Nephron progenitor cell (in vitro differentiated cells): Measurements from ENCODE around the gene CECR2.
A peak's percentile ranks its signal among the peaks of the same experiment; 100 is the strongest.
"Not testable (repeated sequence)": the region's sequence is repeated elsewhere in the genome, so short reads cannot be mapped to it uniquely, and the experiment has no call there.

Source experiments
- DNase-seq: peaks from one replicate; pipeline ENCODE4 v3.0.0; 2021
- H3K27ac Mint-ChIP-seq: 2 replicates; pipeline ENCODE4 v1.8.0; 2021; ENCODE audit warnings: mild to moderate bottlenecking, moderate library complexity, mixed read lengths
- H3K27me3 Mint-ChIP-seq: 2 replicates; pipeline ENCODE4 v1.8.0; 2021; ENCODE audit warnings: mild to moderate bottlenecking, low read depth, mixed read lengths; ENCODE audit not compliant: poor library complexity
- H3K36me3 Mint-ChIP-seq: 2 replicates; pipeline ENCODE4 v1.8.0; 2021; ENCODE audit warnings: low read depth, mixed read lengths
- H3K4me1 Mint-ChIP-seq: 2 replicates; pipeline ENCODE4 v1.8.0; 2021; ENCODE audit warnings: mixed read lengths
- H3K4me3 Mint-ChIP-seq: 2 replicates; pipeline ENCODE4 v1.8.0; 2021; ENCODE audit warnings: mild to moderate bottlenecking, moderate library complexity, mixed read lengths
- H3K9me3 Mint-ChIP-seq: 2 replicates; pipeline ENCODE4 v1.8.0; 2021; ENCODE audit warnings: mild to moderate bottlenecking, moderate library complexity, mixed read lengths
- TF ChIP-seq, protein P1 (sequence below): fragments of 200-600 bp; sonication (generic); IDR thresholded peaks from 2 replicates; pipeline ENCODE4 v1.5.0; 2021; ENCODE audit warnings: antibody characterized with exemption

CECR2 gene

DNA sequence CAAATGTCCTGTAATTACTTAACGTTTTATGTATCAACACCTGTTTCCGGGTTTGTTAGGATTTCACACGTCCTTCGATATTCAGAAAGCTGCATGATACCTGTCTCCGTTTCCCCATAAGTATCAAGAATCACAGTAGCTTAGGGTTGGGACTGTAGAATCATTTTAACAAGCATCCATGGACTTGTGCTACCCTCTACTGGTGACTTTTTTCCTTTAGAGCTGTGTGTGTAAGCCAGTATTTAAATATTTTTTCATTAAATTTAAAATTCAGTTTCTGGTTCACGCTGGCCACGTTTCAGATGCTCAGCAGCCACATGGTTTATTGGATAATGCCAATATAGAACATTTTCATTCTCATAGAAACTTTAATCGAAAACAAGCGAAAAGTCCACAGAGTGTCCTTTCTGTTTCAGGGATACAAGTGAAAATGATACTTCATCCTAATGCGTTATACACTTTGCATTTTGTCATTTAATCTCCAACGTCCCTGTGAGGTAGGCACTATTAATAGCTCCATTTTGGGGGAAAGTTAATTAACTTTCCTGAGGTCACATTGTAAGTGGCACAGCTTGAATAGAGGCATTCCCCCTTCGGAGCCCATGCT is 132.5 kb downstream of the CECR2 start:
- TF ChIP-seq, protein P1, sequence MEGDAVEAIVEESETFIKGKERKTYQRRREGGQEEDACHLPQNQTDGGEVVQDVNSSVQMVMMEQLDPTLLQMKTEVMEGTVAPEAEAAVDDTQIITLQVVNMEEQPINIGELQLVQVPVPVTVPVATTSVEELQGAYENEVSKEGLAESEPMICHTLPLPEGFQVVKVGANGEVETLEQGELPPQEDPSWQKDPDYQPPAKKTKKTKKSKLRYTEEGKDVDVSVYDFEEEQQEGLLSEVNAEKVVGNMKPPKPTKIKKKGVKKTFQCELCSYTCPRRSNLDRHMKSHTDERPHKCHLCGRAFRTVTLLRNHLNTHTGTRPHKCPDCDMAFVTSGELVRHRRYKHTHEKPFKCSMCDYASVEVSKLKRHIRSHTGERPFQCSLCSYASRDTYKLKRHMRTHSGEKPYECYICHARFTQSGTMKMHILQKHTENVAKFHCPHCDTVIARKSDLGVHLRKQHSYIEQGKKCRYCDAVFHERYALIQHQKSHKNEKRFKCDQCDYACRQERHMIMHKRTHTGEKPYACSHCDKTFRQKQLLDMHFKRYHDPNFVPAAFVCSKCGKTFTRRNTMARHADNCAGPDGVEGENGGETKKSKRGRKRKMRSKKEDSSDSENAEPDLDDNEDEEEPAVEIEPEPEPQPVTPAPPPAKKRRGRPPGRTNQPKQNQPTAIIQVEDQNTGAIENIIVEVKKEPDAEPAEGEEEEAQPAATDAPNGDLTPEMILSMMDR, result peak; percentile 49
- H3K27me3 Mint-ChIP-seq, result no peaks in the 10 kb centered on the region
- no peak overlapping the region for H3K27ac Mint-ChIP-seq
- peaks cover 75% of the 10 kb centered on the region for H3K36me3 Mint-ChIP-seq
- no peaks in the 10 kb centered on the region for H3K4me1 Mint-ChIP-seq
- no peak for DNase-seq
- no peaks in the 10 kb centered on the region for H3K9me3 Mint-ChIP-seq
- H3K4me3 Mint-ChIP-seq, result no peak overlapping the region

DNA sequence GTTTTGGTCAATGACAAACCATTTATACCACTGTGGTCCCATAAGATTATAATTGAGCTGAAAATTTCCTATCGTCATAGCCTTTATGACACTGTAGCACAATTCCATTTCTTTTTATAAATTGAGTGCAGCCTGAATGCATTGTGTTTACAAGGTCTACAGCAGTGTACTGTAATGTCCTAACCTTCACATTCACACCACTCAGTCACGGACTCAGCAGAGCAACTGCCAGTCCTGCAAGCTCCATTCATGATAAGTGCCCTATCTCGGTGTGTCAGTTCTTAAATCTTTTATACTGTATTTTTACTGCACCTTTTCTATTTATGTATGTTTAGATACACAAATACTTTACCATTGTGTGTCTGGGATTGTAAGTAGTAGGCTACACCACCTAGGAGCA is 138.8 kb downstream of the CECR2 start:
- no peak for DNase-seq
- H3K9me3 Mint-ChIP-seq, result no peaks in the 10 kb centered on the region
- H3K27ac Mint-ChIP-seq, result no peak overlapping the region
- peaks cover 88% of the 10 kb centered on the region for H3K36me3 Mint-ChIP-seq
- TF ChIP-seq, protein P1, result no peak
- H3K4me1 Mint-ChIP-seq, result no peaks in the 10 kb centered on the region
- no peaks in the 10 kb centered on the region for H3K27me3 Mint-ChIP-seq
- no peak overlapping the region for H3K4me3 Mint-ChIP-seq

DNA sequence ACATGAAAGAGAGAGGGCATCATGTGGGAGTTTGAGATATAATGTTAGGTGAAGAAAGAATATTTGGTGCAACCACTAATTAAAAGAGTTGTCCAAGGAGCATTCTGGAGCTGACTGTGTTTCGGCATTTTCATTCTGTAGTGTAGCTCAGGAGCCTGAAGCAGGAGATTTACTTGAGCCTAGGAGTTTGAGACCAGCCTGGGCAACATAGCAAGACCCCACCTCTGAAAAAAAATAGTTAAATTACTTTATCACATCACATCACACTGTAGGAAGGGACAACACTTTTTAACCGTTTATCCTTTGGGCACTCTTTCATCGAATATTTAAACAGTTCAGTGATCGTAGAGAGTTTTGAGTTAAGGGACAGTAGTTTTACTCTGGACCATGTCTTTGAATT is 143.7 kb downstream of the CECR2 start:
- no peaks in the 10 kb centered on the region for H3K27me3 Mint-ChIP-seq
- TF ChIP-seq, protein P1, result no peak
- H3K27ac Mint-ChIP-seq, result no peak overlapping the region
- peaks cover 11% of the 10 kb centered on the region for H3K4me1 Mint-ChIP-seq
- DNase-seq, result no peak
- no peaks in the 10 kb centered on the region for H3K9me3 Mint-ChIP-seq
- no peak overlapping the region for H3K4me3 Mint-ChIP-seq
- peaks cover 87% of the 10 kb centered on the region for H3K36me3 Mint-ChIP-seq

DNA sequence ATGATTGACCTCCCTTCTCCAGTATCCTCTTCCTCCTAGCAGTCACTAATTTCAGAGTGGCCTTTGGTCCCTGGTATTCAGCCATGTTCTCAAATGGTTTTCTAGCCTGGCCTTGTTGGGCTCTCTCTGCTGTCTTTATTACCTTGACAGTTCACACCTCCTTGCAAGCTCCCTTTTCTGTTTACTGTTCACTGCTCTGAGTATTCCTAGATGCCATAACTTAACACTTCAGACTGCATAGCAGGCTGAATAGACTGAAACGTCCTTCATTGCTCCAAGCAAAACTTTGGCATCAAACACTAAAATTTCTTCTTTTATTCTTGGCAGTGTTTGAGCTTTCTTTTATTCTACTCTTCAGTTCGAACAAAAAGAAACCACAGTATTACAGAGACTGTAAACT is 144.4 kb downstream of the CECR2 start:
- Mint-ChIP-seq H3K4me3 (no peak overlapping the region), H3K9me3 (no peaks in the 10 kb centered on the region), H3K36me3 (peaks cover 87% of the 10 kb centered on the region), H3K27me3 (no peaks in the 10 kb centered on the region), H3K4me1 (peaks cover 11% of the 10 kb centered on the region), H3K27ac (peak overlapping the region; percentile 60)
- DNase-seq, result no peak
- TF ChIP-seq, protein P1, result no peak

DNA sequence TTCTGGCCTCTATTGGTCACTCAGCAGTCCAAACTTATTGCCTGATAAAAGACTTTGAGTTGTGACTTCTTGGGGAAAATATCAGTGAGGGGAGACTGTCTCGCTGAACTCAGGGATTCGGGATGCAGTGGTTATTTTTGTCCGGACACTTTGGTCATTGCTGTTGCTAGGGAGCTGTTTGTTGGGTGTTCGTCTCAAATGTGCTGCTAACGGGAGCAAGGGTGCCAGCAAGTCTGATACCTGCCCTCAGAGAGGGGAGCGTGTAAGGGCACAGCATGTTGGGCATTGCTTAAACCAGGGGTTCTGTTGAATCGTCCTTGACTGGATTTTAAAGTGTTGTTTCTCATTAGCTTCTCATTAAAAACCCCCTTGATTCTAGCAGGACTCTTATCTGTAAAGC is 144.8 kb downstream of the CECR2 start:
- no peaks in the 10 kb centered on the region for H3K27me3 Mint-ChIP-seq
- H3K4me3 Mint-ChIP-seq, result no peak overlapping the region
- TF ChIP-seq, protein P1, result no peak
- H3K9me3 Mint-ChIP-seq, result no peaks in the 10 kb centered on the region
- H3K36me3 Mint-ChIP-seq, result peaks cover 87% of the 10 kb centered on the region
- H3K27ac Mint-ChIP-seq, result peak overlapping the region; percentile 97
- DNase-seq, result no peak
- peaks cover 11% of the 10 kb centered on the region for H3K4me1 Mint-ChIP-seq

DNA sequence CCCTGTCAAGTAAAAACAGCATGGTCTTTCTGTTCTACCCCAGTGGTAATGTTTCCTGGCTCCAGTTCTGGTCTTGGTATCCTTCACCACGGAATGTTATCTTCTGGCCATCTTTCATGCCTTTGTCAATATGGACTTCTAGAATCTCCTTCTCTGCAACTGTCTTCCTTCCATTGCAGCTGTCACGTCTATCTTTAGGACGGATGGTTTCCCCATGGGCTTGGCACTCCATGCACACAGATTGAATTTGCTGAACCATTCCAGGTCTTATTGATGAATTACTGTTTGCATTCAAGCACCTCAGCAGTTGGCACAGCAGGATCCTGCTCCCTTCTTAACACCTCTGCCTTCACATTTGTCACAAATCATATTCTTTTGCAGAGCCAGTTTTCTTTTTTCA is 149.1 kb downstream of the CECR2 start:
- TF ChIP-seq, protein P1, result no peak
- no peak overlapping the region for H3K4me3 Mint-ChIP-seq
- H3K27ac Mint-ChIP-seq, result peak overlapping the region; percentile 52
- peaks cover 87% of the 10 kb centered on the region for H3K36me3 Mint-ChIP-seq
- H3K4me1 Mint-ChIP-seq, result peaks cover 9% of the 10 kb centered on the region
- no peaks in the 10 kb centered on the region for H3K27me3 Mint-ChIP-seq
- H3K9me3 Mint-ChIP-seq, result no peaks in the 10 kb centered on the region
- DNase-seq, result no peak

DNA sequence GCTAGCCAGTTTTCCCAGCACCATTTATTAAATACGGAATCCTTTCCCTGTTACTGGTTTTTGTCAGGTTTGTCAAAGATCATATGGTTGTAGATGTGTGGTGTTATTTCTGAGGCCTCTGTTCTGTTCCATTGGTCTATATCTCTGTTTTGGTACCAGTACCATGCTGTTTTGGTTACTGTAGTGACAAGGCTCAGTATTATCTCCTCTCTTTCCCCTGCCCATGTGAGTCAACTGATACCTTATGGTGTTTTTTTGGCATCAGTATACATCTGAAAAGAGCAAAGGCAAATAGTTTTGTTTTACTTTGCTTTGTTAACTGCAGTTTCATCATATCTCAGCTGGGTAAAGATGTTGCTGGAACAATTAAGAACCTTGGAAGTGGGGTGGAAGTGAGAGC is 152.7 kb downstream of the CECR2 start:
- H3K4me3 Mint-ChIP-seq, DNase-seq, H3K27me3 Mint-ChIP-seq, H3K9me3 Mint-ChIP-seq, H3K4me1 Mint-ChIP-seq: not testable (repeated sequence)
- peak overlapping the region; percentile 19 for H3K27ac Mint-ChIP-seq
- peaks cover 87% of the 10 kb centered on the region for H3K36me3 Mint-ChIP-seq
